ENCODE results near the gene OPA1. TPM values are rescaled to one million over a fixed set of nuclear protein-coding genes. Genes with fewer than 3 reads are reported as not detected.
A peak's percentile ranks its signal among the peaks of the same experiment; 100 is the strongest.

Gene OPA1
- total and polyA plus RNA-seq, 2 of the 13 experiments (the other 11 are each of a cell fraction or from before 2014, with no cell fraction given): 26.7 to 78.5 TPM

GRCh38 chr3:193744822-193745684 is 152.0 kb downstream of the OPA1 start (continued):
- peak in 1 of 2 experiments; percentile 76; a peak in 2 of 4 replicates for TF ChIP-seq ATF4 (CRISPR knock-in tag; IDR thresholded peaks at IDR 0.05)
- peak; percentile 21; the same call in 1 of the 2 replicates for TF ChIP-seq TSC22D2 (CRISPR knock-in tag; IDR thresholded peaks at IDR 0.05; ENCODE audit: borderline replicate concordance)
- TF ChIP-seq ZNF724P (CRISPR knock-in tag; IDR thresholded peaks at IDR 0.05; ENCODE audit: borderline replicate concordance): 0 out of 2 replicates have a peak, but pooled peaks have one; percentile 22
- 0 out of 2 replicates have a peak, but pooled peaks have one; percentile 21 for TF ChIP-seq RFXAP (CRISPR knock-in tag; IDR thresholded peaks at IDR 0.05; ENCODE audit: borderline replicate concordance)
- peak; percentile 64 for TF ChIP-seq DBP (CRISPR knock-in tag; IDR thresholded peaks at IDR 0.05; ENCODE audit: not compliant biosample characterization)
- no peak for TF ChIP-seq MTA1 (CRISPR knock-in tag; IDR thresholded peaks at IDR 0.05; ENCODE audit: borderline replicate concordance)
- peak; percentile 66 for TF ChIP-seq ELF1 (CRISPR knock-in tag; IDR thresholded peaks at IDR 0.05)
- peak; percentile 45 for TF ChIP-seq MAFF (IDR thresholded peaks at IDR 0.05; ENCODE audit: low read depth, low read length)
- peak; percentile 35; the same call in 1 of the 2 replicates for TF ChIP-seq ARID5B (CRISPR knock-in tag; IDR thresholded peaks at IDR 0.05)
- no peak; the same call in 1 of the 2 replicates for TF ChIP-seq SATB2 (CRISPR knock-in tag; IDR thresholded peaks at IDR 0.05)
- no peak for TF ChIP-seq TOE1 (CRISPR knock-in tag; IDR thresholded peaks at IDR 0.05)
- TF ChIP-seq MTERF4 (CRISPR knock-in tag; IDR thresholded peaks at IDR 0.05): no peak
- no peak for TF ChIP-seq NR2F6 (IDR thresholded peaks at IDR 0.05)
- TF ChIP-seq NR2F6 (CRISPR knock-in tag; IDR thresholded peaks at IDR 0.05): 0 out of 2 replicates have a peak, but pooled peaks have one; percentile 9
- TF ChIP-seq IRX3 (CRISPR knock-in tag; IDR thresholded peaks at IDR 0.05; ENCODE audit: borderline replicate concordance, low read depth): peak; percentile 48; the same call in 1 of the 2 replicates
- no peak for TF ChIP-seq XBP1 (CRISPR knock-in tag; IDR thresholded peaks at IDR 0.05)
- 0 out of 2 replicates have a peak, but pooled peaks have one; percentile 21 for TF ChIP-seq ZNF317 (CRISPR knock-in tag; IDR thresholded peaks at IDR 0.05)
- TF ChIP-seq CREBL2 (CRISPR knock-in tag; IDR thresholded peaks at IDR 0.05; ENCODE audit: borderline replicate concordance): no peak
- peak; percentile 36; the same call in 1 of the 2 replicates for TF ChIP-seq GATAD2A (CRISPR knock-in tag; IDR thresholded peaks at IDR 0.05)
- TF ChIP-seq CBFB (CRISPR knock-in tag; IDR thresholded peaks at IDR 0.05): peak; percentile 23; the same call in 1 of the 2 replicates
- peak; percentile 98 for TF ChIP-seq ZNF709 (CRISPR knock-in tag; IDR thresholded peaks at IDR 0.05)
- 0 out of 2 replicates have a peak, but pooled peaks have one; percentile 12 for TF ChIP-seq ZFP82 (CRISPR knock-in tag; IDR thresholded peaks at IDR 0.05; ENCODE audit: borderline replicate concordance)
